Astrocyte of the cerebellum (primary cell): ENCODE data around the gene SCUBE2.

ENCODE experiments used
- DNase-seq: peaks from one replicate; pipeline ENCODE4 v3.0.0-alpha.2; 2011; ENCODE audit warnings: low read depth
- H3K4me3 ChIP-seq: 2 replicates; pipeline ENCODE4 v1.5.1; 2011; ENCODE audit warnings: mild to moderate bottlenecking, low read depth, low read length, moderate library complexity
- in situ Hi-C: cut with HindIII; loops from 2 replicates; pipeline ENCODE4 v1.10.0; 2017; ENCODE audit warnings: low sequenced_read_pairs
- TF ChIP-seq, protein P1 (sequence below): IDR thresholded peaks from 2 replicates; pipeline ENCODE4 v1.5.1; 2012; ENCODE audit warnings: low read length, low read depth, moderate library complexity, mild to moderate bottlenecking; ENCODE audit errors: missing control alignments

SCUBE2 gene

DNA sequence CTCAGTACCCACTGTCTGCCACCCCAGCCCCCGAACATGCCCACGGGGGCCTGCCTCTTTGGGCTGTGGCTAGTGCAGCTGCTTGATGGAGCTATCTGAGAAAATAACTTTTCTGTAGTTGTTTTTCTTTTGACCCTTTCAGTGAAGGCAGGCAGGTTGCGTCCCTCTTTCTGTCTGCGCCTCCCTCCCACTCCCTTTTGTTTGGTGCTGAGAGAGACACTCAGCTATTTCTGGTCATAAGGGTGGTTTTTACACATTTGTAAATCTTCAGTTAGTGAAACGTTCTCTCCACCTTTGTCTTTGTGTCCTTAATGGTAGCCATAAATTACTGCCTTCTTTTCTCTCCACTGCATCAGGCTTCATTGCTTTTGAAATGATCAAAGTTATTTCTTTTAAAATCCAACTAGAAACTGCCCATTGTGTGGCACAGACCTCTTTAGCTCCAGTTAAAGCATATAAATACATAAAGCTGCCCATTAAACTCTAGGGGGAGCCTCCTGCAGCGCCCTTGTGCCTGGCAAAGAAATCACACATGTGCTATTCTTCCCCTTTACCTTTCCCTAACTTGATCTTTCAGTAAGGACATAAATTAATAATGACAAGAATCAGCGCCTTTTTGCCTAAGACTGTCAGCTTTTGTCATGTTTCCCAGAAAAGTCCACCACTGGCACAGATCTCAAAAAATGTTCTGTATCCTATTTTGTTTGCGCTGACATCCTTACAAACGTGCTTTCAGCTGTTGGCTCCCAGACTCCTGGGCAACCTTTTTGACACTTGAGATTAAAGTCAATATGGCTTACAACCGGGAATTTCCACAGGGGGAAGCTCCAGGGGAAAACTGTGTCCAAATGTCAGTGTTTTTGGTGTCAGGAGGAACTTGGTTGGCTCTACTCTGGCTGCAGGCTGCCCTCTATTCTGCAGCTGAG, 1.7 kb upstream of the SCUBE2 start:
- in situ Hi-C loops: no loop called here
- TF ChIP-seq, protein P1, sequence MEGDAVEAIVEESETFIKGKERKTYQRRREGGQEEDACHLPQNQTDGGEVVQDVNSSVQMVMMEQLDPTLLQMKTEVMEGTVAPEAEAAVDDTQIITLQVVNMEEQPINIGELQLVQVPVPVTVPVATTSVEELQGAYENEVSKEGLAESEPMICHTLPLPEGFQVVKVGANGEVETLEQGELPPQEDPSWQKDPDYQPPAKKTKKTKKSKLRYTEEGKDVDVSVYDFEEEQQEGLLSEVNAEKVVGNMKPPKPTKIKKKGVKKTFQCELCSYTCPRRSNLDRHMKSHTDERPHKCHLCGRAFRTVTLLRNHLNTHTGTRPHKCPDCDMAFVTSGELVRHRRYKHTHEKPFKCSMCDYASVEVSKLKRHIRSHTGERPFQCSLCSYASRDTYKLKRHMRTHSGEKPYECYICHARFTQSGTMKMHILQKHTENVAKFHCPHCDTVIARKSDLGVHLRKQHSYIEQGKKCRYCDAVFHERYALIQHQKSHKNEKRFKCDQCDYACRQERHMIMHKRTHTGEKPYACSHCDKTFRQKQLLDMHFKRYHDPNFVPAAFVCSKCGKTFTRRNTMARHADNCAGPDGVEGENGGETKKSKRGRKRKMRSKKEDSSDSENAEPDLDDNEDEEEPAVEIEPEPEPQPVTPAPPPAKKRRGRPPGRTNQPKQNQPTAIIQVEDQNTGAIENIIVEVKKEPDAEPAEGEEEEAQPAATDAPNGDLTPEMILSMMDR: peak; percentile 53
- no peak overlapping the region for H3K4me3 ChIP-seq
- no peak for DNase-seq

DNA sequence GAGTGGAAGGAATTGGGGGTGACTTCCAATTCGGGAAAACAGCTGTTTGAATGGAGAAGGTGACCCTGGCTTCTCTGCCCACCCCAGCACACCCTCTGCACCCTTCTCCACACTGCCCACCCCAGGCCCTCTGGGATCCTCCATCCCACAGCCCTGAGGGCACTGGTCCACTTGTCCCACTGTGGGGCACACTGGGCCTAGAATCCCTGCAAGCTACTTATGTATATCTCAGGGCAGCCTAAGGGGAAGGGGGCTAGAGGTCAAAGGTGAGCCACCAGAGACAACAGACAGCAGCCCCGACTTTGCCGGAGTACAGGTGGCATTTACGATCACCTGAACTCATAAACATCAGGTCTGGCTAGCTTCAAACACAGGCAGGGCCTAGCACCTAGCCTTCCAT, 673 bp upstream of the SCUBE2 start:
- in situ Hi-C loops: no loop called here
- DNase-seq: no peak
- TF ChIP-seq, protein P1: no peak
- H3K4me3 ChIP-seq: peak overlapping the region; percentile 14

DNA sequence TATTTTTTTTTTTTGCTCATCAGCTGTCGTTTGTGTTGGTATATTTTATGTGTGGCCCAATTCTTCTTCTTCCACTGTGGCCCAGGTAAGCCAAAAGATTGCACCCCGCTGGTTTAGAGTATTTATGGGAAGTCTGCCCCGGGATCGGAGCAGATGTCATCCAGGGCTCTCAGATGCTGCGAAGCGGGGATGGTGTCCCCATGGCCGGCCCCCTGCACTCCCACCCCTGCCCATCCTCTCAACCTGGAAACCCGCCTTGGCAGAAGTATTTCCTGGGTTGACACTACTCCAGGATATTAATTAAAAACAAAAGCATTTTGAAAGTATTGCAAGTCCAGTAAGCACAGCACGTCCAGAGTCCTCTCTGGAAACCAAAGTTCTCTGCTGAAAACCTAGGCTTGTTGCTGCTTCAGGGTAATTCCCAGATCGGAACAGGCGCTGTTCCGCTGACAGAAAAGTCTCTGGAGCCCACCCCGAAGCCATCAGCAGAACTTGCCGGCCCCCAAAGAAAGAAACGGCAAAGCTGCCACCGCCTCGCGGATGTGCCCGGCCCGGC, 833 bp downstream of the SCUBE2 start:
- peak overlapping the region; percentile 35 for H3K4me3 ChIP-seq
- DNase-seq: no peak
- TF ChIP-seq, protein P1: no peak
- in situ Hi-C loops: no loop called here

DNA sequence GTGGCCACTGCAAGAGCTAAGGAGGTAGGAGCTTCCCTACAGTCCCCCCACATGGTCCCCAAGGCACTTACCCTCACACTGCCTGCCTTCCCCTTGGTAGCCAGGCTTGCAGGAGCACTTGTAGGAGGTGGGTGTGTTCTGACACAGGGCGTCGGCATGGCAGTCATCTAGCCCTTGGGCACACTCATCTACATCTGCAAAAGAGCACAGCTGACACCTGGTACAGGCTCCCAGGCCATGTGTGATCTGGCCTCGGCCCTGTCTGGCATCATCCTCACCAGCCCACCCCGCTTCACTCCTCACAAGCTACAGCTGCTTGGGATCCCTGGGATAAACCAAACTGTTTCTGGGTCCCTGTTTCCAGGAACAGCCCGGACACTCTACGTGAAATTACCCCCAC, 1.8 kb downstream of the SCUBE2 start:
- DNase-seq: no peak
- H3K4me3 ChIP-seq: no peak overlapping the region
- in situ Hi-C loops: no loop called here
- TF ChIP-seq, protein P1: no peak

DNA sequence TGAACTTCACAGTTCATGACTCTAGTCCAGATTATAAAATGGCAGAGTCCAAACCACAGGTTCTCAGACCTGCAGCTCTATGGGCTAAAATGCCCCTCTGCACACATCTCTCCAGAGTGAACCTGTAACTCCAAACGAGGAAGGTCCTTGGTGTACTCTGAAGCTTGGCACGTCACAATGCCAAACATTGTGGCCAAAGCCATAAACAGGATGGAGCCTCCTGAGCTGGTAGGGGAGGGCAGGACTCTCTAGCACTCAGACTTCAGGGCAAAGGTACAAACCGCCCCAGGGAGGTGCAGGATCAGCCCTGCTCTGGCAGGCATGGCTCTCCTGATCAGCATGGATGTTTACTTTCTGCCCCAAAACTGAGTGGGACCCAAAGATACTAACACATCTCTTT, 2.3 kb downstream of the SCUBE2 start:
- TF ChIP-seq, protein P1: no peak
- DNase-seq: no peak
- in situ Hi-C loops: no loop called here
- H3K4me3 ChIP-seq: no peak overlapping the region

DNA sequence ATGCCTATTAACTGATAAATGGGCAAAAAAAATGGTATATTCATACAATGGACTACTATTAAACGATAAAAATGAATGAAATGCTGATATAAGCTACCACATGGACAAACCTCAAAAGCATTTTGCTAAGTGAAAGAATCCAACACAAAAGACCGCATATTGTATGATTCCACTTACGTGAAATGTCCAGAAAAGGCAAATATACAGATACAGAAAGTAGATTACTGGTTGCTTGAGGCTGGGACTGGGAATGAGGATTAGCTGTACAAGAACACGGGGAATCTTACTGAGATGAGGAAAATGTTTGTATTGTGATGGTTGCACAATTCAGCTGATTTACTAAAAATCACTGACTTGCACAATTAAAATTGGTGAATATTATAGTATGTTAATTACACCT, 8.8 kb downstream of the SCUBE2 start:
- TF ChIP-seq, protein P1: no peak
- DNase-seq: no peak
- no peak overlapping the region for H3K4me3 ChIP-seq
- in situ Hi-C loops: no loop called here
